Urothelium cell line (cell line): ENCODE results near the gene CNNM2.

Experiments
- DNase-seq: peaks from one replicate; pipeline ENCODE4 v3.0.0; 2011; ENCODE audit warnings: low spot score, mixed read lengths
- FAIRE-seq: peaks from 2 replicates; lab custom pipeline; 2011; peaks lifted over from hg19 to GRCh38; lab: Jason Lieb, UNC

The CNNM2 gene

GRCh38 chr10:103098240-103098639 is 180.1 kb downstream of the CNNM2 start:
- FAIRE-seq: no peak

GRCh38 chr10:103100620-103101019 is 182.5 kb downstream of the CNNM2 start:
- FAIRE-seq (no peak), DNase-seq (no peak)

More at GRCh38 chr10:103098240-103098639, 180.1 kb downstream of the CNNM2 start:
- no peak for DNase-seq

- FAIRE-seq (no peak), DNase-seq (no peak)
These were observed 184.1 kb downstream of the CNNM2 start for GRCh38 chr10:103102195-103102594.

GRCh38 chr10:103103989-103104388 is 185.9 kb downstream of the CNNM2 start:
- no peak for DNase-seq
- no peak for FAIRE-seq

- no peak for FAIRE-seq
These were observed 186.6 kb downstream of the CNNM2 start for GRCh38 chr10:103104721-103105120.

GRCh38 chr10:103105462-103105861 is 187.4 kb downstream of the CNNM2 start:
- FAIRE-seq (no peak), DNase-seq (no peak)

More at GRCh38 chr10:103104721-103105120, 186.6 kb downstream of the CNNM2 start:
- DNase-seq: no peak

GRCh38 chr10:103106539-103106938 is 188.4 kb downstream of the CNNM2 start:
- FAIRE-seq (no peak), DNase-seq (no peak)

GRCh38 chr10:103109821-103110220 is 191.7 kb downstream of the CNNM2 start:
- FAIRE-seq: no peak
- DNase-seq: no peak

- no peak for DNase-seq
- no peak for FAIRE-seq
These were observed 192.3 kb downstream of the CNNM2 start for GRCh38 chr10:103110407-103110806.

- DNase-seq (no peak), FAIRE-seq (no peak)
These were observed 193.2 kb downstream of the CNNM2 start for GRCh38 chr10:103111031-103111917.

- FAIRE-seq (no peak), DNase-seq (no peak)
These were observed 194.1 kb downstream of the CNNM2 start for GRCh38 chr10:103111918-103112877.

- FAIRE-seq (no peak), DNase-seq (no peak)
These were observed 196.8 kb downstream of the CNNM2 start for GRCh38 chr10:103114876-103115275.

- DNase-seq: no peak
- no peak for FAIRE-seq
These were observed 199.2 kb downstream of the CNNM2 start for GRCh38 chr10:103117247-103117646.

GRCh38 chr10:103120546-103120945 is 202.5 kb downstream of the CNNM2 start:
- no peak for FAIRE-seq
- DNase-seq: no peak

GRCh38 chr10:103120977-103121735 is 203.1 kb downstream of the CNNM2 start:
- no peak for DNase-seq
- FAIRE-seq: no peak

GRCh38 chr10:103123282-103124024 is 205.4 kb downstream of the CNNM2 start:
- FAIRE-seq (no peak), DNase-seq (no peak)

- no peak for DNase-seq
- FAIRE-seq: no peak
These were observed 206.5 kb downstream of the CNNM2 start for GRCh38 chr10:103124420-103125096.

GRCh38 chr10:103125323-103126267 is 207.5 kb downstream of the CNNM2 start:
- DNase-seq (no peak), FAIRE-seq (no peak)
